ENCODE data around the gene TIGD6.

TIGD6 gene

GRCh38 chr5:149996205-149996890 is 4.1 kb downstream of the TIGD6 start:
- DNase-seq (ENCODE audit: low read depth): no peak
- no peak for TF ChIP-seq CTCF (conservative IDR thresholded peaks at IDR 0.05; ENCODE audit: low read depth, low read length)
- H3K4me3 ChIP-seq (ENCODE audit: low read length): no peak overlapping the region

- no peak for DNase-seq (ENCODE audit: low read depth)
- no peak overlapping the region for H3K4me3 ChIP-seq (ENCODE audit: low read length)
- no peak for TF ChIP-seq CTCF (conservative IDR thresholded peaks at IDR 0.05; ENCODE audit: low read depth, low read length)
Measured at GRCh38 chr5:149995385-149996204, 4.9 kb downstream of the TIGD6 start.

GRCh38 chr5:149993471-149993870 is 7.0 kb downstream of the TIGD6 start:
- no peak overlapping the region for H3K4me3 ChIP-seq (ENCODE audit: low read length)
- no peak for TF ChIP-seq CTCF (conservative IDR thresholded peaks at IDR 0.05; ENCODE audit: low read depth, low read length)
- DNase-seq (ENCODE audit: low read depth): no peak

- peak; percentile 21 for DNase-seq (ENCODE audit: low read depth)
- peak; percentile 92 for TF ChIP-seq CTCF (conservative IDR thresholded peaks at IDR 0.05; ENCODE audit: low read depth, low read length)
- H3K4me3 ChIP-seq (ENCODE audit: low read length): no peak overlapping the region
Measured at GRCh38 chr5:149990518-149991376, 9.7 kb downstream of the TIGD6 start.

- TF ChIP-seq CTCF (conservative IDR thresholded peaks at IDR 0.05; ENCODE audit: low read depth, low read length): no peak
- no peak overlapping the region for H3K4me3 ChIP-seq (ENCODE audit: low read length)
- no peak for DNase-seq (ENCODE audit: low read depth)
Measured at GRCh38 chr5:149988126-149988525, 12.3 kb downstream of the TIGD6 start.

GRCh38 chr5:149982505-149982904 is 17.9 kb downstream of the TIGD6 start:
- no peak for TF ChIP-seq CTCF (conservative IDR thresholded peaks at IDR 0.05; ENCODE audit: low read depth, low read length)
- DNase-seq (ENCODE audit: low read depth): no peak
- no peak overlapping the region for H3K4me3 ChIP-seq (ENCODE audit: low read length)

Measured in retinal pigment epithelial cell (primary cell).